D721Med (cell line): ENCODE data around the gene ZFAND3.
"Not testable (repeated sequence)": the region's sequence is repeated elsewhere in the genome, so short reads cannot be mapped to it uniquely, and the experiment has no call there.

Experiments used
- DNase-seq: peaks from one replicate; pipeline ENCODE4 v3.0.0; 2011; ENCODE audit warnings: low spot score; ENCODE audit not compliant: insufficient read length
- FAIRE-seq: peaks from 2 replicates; lab custom pipeline; 2011; peaks lifted over from hg19 to GRCh38; lab: Jason Lieb, UNC
- TF ChIP-seq, protein P1 (sequence below): IDR thresholded peaks from 2 replicates; pipeline ENCODE4 v1.5.1; 2012; ENCODE audit warnings: mild to moderate bottlenecking, control low read depth; ENCODE audit not compliant: insufficient read depth; ENCODE audit errors: missing control alignments

Gene ZFAND3

DNA sequence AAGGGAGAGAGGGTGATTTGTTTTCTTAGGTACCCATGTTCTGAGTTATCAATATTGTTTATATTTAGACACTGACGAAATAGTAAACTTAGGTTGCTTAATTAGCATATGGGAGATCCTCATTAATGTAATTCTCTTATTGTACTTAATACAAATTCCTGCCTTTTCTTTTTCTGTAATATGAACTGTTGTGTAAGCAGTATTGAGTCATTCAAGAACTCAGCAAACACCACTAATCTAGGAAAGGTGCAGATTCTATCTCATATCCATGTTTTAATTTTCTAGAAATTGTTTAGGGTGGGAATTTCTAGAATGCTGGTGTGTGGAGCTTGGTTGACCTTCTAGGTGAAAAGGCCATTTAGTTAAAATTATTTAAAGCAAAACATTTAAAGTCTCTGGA lies 216.0 kb downstream of the ZFAND3 start:
- FAIRE-seq, result no peak
- no peak for DNase-seq
- TF ChIP-seq, protein P1, sequence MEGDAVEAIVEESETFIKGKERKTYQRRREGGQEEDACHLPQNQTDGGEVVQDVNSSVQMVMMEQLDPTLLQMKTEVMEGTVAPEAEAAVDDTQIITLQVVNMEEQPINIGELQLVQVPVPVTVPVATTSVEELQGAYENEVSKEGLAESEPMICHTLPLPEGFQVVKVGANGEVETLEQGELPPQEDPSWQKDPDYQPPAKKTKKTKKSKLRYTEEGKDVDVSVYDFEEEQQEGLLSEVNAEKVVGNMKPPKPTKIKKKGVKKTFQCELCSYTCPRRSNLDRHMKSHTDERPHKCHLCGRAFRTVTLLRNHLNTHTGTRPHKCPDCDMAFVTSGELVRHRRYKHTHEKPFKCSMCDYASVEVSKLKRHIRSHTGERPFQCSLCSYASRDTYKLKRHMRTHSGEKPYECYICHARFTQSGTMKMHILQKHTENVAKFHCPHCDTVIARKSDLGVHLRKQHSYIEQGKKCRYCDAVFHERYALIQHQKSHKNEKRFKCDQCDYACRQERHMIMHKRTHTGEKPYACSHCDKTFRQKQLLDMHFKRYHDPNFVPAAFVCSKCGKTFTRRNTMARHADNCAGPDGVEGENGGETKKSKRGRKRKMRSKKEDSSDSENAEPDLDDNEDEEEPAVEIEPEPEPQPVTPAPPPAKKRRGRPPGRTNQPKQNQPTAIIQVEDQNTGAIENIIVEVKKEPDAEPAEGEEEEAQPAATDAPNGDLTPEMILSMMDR, result no peak

DNA sequence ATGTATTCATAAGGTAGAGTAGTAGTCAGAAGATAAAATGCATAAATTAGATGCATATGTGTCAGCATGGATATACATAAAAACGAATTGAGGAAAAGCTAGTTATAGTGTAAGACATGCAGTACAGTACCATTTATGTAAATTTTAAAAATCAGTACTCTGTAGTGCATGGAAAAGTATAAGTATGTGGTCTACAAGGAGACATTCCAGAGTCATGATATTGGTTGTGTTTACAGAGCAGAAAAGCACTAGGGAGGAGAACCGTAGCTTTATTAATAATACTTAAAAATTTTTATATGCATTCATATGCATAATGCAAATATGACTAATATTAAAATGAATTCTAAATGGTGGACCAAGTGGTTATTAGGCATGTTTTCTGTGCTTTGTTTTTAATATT lies 220.0 kb downstream of the ZFAND3 start:
- DNase-seq (no peak), FAIRE-seq (no peak)
- TF ChIP-seq, protein P1, result no peak

DNA sequence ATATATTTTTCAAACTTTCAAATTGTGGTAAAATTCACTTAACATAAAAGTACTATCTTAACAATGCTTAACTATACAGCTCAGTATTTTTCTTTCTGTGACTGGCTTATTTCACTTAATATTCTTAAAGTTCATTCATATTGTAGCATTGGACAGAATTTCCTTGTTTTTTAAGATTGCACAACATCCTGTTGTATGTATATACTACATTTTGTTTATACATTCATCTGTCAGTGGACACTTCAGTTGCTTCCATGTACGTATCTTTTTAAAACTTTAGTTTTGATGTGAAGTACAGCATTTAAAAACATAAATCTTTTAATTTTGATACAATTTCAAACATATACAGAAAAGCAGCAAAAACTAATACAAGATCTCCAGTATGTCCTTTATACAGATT lies 220.7 kb downstream of the ZFAND3 start:
- DNase-seq (no peak), FAIRE-seq (no peak)
- TF ChIP-seq, protein P1, result no peak

DNA sequence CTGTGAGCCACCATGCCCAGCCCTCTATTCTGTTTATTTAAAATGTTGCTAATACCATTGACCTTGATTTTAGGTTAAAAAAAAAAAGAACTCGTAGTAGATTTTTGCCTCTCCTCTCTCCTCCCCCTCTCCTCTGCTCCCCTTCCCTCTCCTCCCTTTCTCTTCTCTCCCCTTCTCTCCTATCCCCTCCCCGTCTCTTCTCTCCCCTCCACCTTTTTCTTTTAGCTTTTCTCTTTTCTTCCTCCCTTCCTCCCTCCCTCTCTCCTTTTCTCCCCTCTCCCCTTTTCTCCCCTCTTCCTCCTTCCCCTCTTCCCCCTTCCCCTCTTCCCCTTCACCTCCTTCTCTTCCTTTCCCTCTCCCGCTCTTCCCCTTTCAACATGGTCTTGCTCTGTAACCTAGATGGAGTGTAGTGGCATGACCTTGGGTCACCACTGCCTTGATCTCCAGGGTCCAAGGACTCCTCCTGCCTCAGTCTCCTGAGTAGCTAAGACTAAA lies 223.8 kb downstream of the ZFAND3 start:
- no peak for FAIRE-seq
- no peak for DNase-seq
- TF ChIP-seq, protein P1, result no peak

DNA sequence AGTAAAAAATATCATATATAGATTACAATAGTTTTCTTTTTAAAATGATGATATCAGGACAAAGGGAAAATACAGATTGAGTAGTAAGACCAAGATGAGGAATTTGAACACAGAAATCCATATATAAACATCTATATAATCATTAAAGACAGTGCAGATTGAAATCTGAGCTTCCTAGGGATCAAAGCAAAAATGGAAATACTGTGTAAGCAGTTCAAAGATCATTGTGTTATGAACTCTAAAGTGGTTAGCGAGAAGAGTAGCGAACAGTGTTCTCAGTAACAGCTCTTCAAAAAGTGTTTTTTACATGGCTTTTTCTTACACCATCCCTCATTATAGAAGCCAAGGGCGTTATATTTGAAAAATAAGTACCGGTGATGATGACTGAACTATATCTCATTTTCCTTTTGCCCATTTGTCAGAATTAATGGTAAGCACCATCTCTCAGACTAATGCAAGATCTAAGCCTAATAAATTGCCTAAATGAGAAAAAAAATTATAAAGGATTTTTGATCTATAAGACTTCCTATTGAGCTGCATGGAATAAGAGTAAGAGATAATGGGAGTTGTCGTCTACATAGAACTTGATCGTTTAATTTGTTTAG lies 226.3 kb downstream of the ZFAND3 start:
- no peak for DNase-seq
- no peak for FAIRE-seq
- TF ChIP-seq, protein P1, result no peak

DNA sequence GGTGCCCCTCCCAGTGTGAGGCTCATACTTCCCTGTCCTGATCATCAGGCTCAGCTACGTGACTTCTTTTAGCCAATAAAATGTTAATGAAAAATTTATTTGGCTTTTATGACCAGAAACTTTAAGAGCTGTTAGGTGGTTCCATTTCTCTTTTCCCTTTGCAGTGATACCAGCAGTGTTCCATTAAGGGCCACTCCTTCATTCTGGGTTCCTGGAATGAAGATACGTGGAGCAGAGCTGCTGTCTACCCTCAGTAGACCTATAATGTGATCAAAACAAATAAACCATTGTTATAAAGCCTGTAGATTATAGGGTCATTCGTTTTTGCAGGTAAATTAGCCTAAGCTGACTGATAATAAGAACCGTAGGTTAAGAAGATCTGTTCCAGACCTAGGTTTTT lies 228.0 kb downstream of the ZFAND3 start:
- TF ChIP-seq, protein P1, result no peak
- FAIRE-seq, result no peak

DNA sequence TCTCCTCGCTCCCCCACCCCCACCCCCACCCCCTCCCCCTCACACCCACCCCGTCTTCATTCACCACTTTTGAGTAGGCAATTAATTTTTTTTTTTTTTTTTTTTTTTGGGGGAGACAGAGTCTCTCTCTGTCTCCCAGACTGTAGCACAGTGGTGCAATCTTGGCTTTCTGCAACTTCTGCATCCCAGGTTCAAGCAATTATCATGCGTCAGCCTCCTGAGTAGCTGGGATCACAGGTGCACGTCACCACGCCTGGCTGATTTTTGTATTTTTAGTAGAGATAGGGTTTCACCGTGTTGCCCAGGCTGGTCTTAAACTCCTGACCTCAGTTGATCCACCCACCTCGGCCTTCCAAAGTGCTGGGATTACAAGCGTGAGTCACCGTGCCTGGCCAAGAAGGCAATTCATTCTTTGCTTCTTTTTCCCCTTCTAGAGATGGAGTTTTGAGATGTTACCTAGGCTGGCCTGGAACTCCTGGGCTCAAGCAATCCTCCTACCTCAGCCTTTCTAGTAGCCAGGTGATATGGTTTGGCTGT lies 230.4 kb downstream of the ZFAND3 start:
- DNase-seq, FAIRE-seq: not testable (repeated sequence)

More for the DNA sequence above, 228.0 kb downstream of the ZFAND3 start:
- no peak for DNase-seq
